RWPE2 (cell line): Measurements from ENCODE around the gene MPZL3.

Experiments used
- ATAC-seq: fragments of 200-7000 bp; cut with Tn5 transposase; 3 replicates; pipeline ENCODE4 v1.9.1; 2021; ENCODE audit warnings: low read depth
- DNase-seq: peaks from one replicate; pipeline ENCODE4 v3.0.0-alpha.2; 2020; ENCODE audit warnings: low spot score
- H3K27ac ChIP-seq: fragments of 450-650 bp; 2 replicates; pipeline ENCODE4 v1.5.1; 2017; ENCODE audit warnings: mild to moderate bottlenecking; ENCODE audit not compliant: poor library complexity, severe bottlenecking
- H3K27me3 ChIP-seq: fragments of 250-450 bp; sonication (Bioruptor Pico); 2 replicates; pipeline ENCODE4 v1.5.1; 2021; ENCODE audit warnings: mild to moderate bottlenecking, moderate library complexity; ENCODE audit not compliant: insufficient read depth, poor library complexity, severe bottlenecking
- H3K36me3 ChIP-seq: fragments of 250-450 bp; sonication (Bioruptor Pico); 2 replicates; pipeline ENCODE4 v1.5.1; 2020; ENCODE audit warnings: low read depth, mild to moderate bottlenecking, moderate library complexity
- H3K4me1 ChIP-seq: fragments of 250-450 bp; sonication (Bioruptor Pico); 2 replicates; pipeline ENCODE4 v1.5.1; 2021; ENCODE audit warnings: mild to moderate bottlenecking, moderate library complexity; ENCODE audit not compliant: insufficient read depth, poor library complexity, severe bottlenecking
- H3K4me3 ChIP-seq: fragments of 250-450 bp; sonication (Bioruptor Pico); 2 replicates; pipeline ENCODE4 v1.5.1; 2021; ENCODE audit warnings: mild to moderate bottlenecking, moderate library complexity; ENCODE audit not compliant: severe bottlenecking
- H3K9me3 ChIP-seq: fragments of 250-450 bp; sonication (Bioruptor Pico); 2 replicates; pipeline ENCODE4 v1.5.1; 2021; ENCODE audit warnings: mild to moderate bottlenecking, moderate library complexity; ENCODE audit not compliant: severe bottlenecking
- TF ChIP-seq, protein P1 (sequence below): fragments of 450-650 bp; IDR thresholded peaks from one replicate; pipeline ENCODE4 v1.5.1; 2017; ENCODE audit warnings: mild to moderate bottlenecking, moderate library complexity; ENCODE audit not compliant: poor library complexity, severe bottlenecking

MPZL3 gene

DNA sequence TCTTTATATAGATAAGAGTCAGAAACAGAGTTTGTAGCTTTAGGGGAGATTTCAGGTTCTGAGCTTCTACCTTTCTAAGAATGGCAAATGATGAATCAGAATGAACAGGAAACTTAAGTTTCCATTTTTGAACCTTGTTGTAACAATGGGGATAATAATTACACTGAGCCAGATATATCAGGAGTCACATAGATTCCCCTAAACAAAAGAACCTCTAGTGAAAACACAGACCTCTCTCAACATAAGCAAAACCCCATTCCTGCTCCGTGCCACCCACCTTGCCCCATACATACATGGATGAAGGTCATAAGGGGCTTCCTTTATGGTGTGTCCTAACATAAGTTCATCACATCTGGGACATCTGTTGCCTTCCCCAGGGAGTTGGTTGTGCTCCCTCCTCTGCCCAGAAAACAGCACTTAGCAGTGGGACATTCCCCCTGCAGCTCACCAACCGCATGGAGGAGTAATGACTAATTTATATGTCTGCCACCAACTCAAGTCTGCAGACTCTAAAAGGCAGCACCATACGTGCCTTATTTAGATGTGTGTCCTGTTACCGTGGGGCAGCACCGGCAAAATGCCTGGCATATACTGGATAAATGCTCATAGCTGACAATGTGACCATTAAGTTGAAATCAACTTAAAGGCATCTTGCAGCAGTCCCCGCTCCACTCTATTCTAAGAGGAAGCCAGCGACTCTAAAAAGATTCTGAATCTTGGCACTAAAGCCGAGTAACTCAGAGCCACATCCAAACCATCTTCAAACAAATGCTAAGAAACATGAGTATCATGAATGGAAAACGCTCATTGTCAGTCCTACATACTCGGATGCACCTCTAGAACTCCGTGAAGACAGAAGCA is 35.3 kb downstream of the MPZL3 start:
- Histone ChIP-seq H3K4me3 (no peak overlapping the region), H3K36me3 (no peaks in the 10 kb centered on the region), H3K27ac (no peak overlapping the region), H3K27me3 (no peaks in the 10 kb centered on the region), H3K4me1 (no peaks in the 10 kb centered on the region), H3K9me3 (no peaks in the 10 kb centered on the region)
- TF ChIP-seq, protein P1, sequence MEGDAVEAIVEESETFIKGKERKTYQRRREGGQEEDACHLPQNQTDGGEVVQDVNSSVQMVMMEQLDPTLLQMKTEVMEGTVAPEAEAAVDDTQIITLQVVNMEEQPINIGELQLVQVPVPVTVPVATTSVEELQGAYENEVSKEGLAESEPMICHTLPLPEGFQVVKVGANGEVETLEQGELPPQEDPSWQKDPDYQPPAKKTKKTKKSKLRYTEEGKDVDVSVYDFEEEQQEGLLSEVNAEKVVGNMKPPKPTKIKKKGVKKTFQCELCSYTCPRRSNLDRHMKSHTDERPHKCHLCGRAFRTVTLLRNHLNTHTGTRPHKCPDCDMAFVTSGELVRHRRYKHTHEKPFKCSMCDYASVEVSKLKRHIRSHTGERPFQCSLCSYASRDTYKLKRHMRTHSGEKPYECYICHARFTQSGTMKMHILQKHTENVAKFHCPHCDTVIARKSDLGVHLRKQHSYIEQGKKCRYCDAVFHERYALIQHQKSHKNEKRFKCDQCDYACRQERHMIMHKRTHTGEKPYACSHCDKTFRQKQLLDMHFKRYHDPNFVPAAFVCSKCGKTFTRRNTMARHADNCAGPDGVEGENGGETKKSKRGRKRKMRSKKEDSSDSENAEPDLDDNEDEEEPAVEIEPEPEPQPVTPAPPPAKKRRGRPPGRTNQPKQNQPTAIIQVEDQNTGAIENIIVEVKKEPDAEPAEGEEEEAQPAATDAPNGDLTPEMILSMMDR, result no peak
- ATAC-seq (no peak), DNase-seq (no peak)

DNA sequence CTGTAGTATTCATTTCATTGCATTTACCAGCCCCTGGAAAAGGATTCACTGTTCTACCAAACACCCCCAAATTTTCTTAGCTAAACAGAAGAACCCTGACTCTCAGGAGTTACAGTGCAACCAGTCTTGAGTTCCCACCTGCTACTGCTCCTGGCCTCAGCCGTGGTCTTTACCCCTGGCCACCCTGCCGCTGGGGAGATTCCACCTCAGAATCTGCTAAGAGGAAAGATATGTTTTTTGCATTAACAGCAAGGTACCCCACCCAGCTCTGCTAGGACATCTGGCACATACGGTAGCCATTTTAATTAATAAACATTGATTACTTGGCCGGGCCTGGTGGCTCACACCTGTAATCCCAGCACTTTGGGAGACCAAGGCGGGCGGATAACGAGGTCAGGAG is 36.4 kb downstream of the MPZL3 start:
- no peaks in the 10 kb centered on the region for H3K4me1 ChIP-seq
- no peak overlapping the region for H3K27ac ChIP-seq
- H3K27me3 ChIP-seq, result no peaks in the 10 kb centered on the region
- TF ChIP-seq, protein P1, result no peak
- no peaks in the 10 kb centered on the region for H3K36me3 ChIP-seq
- no peak for DNase-seq
- no peak for ATAC-seq
- H3K4me3 ChIP-seq, result no peak overlapping the region
- no peaks in the 10 kb centered on the region for H3K9me3 ChIP-seq

DNA sequence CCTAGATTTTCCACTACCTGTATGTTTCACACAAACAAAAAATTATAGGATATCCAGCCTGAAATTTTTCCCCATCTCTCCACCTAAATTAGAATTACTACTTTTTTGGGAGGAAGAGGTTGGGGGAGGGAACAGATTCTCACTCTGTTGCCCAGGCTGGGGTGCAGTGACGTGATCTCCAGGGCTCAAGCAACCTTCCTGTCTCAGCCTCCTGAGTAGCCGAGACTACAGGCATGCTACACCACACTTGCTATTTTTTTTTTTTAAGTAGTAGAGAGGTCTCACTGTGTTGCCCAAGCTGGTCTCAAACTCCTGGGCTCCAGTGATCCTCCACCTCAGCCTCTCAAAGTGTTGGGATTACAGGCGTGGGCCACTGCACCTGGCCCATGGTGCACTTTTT is 36.9 kb downstream of the MPZL3 start:
- no peak overlapping the region for H3K27ac ChIP-seq
- no peaks in the 10 kb centered on the region for H3K27me3 ChIP-seq
- no peak for ATAC-seq
- TF ChIP-seq, protein P1, result no peak
- H3K4me3 ChIP-seq, result no peak overlapping the region
- no peak for DNase-seq
- H3K4me1 ChIP-seq, result no peaks in the 10 kb centered on the region
- H3K36me3 ChIP-seq, result no peaks in the 10 kb centered on the region
- H3K9me3 ChIP-seq, result no peaks in the 10 kb centered on the region

DNA sequence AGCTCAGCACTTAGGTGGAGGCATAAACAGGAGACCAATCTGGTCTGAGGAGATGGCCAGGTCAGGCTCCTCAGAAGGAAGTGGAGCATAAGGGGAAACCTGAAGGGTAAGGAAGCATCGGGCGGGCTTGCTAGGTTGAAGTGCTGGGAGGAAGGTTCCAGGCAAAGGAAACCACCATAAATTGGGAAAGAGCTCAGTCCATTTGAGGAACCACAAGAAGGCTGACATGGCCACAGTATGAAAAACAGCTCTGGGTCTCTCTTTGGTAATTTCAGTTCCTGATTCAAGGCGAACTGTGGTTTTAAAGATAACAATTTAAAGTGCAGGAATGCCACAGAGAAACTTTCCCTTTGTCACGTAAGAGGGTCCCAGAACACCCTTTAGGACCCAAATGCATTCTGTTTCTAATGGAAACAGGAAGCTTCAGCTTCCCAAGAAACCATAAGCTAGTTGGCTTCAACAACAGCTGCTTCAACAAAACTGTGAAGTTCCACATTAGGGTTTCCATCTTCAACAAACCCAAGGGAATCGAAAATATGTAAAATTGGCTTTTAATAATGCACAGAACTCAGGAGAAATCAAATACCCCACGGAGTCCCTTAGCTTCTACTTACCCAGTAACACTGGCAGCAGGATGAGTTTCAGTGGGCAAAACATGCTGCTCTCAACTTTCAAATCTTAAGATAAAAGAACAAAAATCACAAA is 37.8 kb downstream of the MPZL3 start:
- Histone ChIP-seq H3K9me3 (no peaks in the 10 kb centered on the region), H3K4me3 (no peak overlapping the region), H3K27me3 (no peaks in the 10 kb centered on the region), H3K27ac (no peak overlapping the region), H3K36me3 (no peaks in the 10 kb centered on the region), H3K4me1 (no peaks in the 10 kb centered on the region)
- ATAC-seq, result no peak
- TF ChIP-seq, protein P1, result no peak
- no peak for DNase-seq
